ENCODE measurements around the gene DCAF8L1. TPM values are rescaled to one million over a fixed set of nuclear protein-coding genes. Genes with fewer than 3 reads are reported as not detected.

DCAF8L1 gene
- total RNA-seq, 1 experiment from 2014 or later, result not detected

GRCh38 chrX:27953171-27953570 lies 28.1 kb downstream of the DCAF8L1 start:
- no TSS peak for BruUV-seq (replicated peaks)
- DNase-seq, result no peak
- TF ChIP-seq CTCF (IDR thresholded peaks at IDR 0.05; ENCODE audit: unreplicated experiment), result no peak
- Mint-ChIP-seq H3K36me3 (ENCODE audit: insufficient read depth, unreplicated experiment) (no peaks in the 10 kb centered on the region), H3K4me1 (ENCODE audit: low read depth, unreplicated experiment) (peaks cover 9% of the 10 kb centered on the region), H3K4me3 (ENCODE audit: low read depth, unreplicated experiment) (no peak overlapping the region), H3K9me3 (ENCODE audit: low read depth, unreplicated experiment) (no peaks in the 10 kb centered on the region), H3K27me3 (ENCODE audit: unreplicated experiment) (no peaks in the 10 kb centered on the region), H3K27ac (ENCODE audit: unreplicated experiment) (no peak overlapping the region)
- intact Hi-C loops (cut with micrococcal nuclease; ENCODE audit: unreplicated experiment), result no loop called here
- CTCF ChIA-PET, result no interaction called here

DNA sequence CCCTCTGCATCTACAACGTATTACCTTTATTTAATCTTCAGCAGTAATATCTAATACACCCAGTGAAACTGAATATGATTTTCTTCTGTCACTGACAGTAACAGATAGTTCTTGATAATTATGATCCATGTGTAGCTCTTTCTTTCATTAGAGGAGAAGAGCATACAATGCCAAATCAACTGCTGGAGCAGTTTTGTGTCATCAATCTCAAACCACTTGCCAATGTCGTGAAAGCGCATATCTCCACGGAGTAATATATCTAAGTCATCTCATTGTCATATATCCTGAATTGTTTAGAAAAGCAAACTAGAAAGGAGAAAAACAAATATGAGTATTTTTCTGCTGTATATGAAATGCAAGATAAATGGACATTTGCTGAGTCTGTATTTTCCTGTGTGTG lies 47.9 kb downstream of the DCAF8L1 start:
- Mint-ChIP-seq H3K36me3 (ENCODE audit: insufficient read depth, unreplicated experiment) (no peaks in the 10 kb centered on the region), H3K9me3 (ENCODE audit: low read depth, unreplicated experiment) (no peaks in the 10 kb centered on the region), H3K27me3 (ENCODE audit: unreplicated experiment) (no peaks in the 10 kb centered on the region), H3K4me3 (ENCODE audit: low read depth, unreplicated experiment) (no peak overlapping the region), H3K4me1 (ENCODE audit: low read depth, unreplicated experiment) (no peaks in the 10 kb centered on the region), H3K27ac (ENCODE audit: unreplicated experiment) (no peak overlapping the region)
- intact Hi-C loops (cut with micrococcal nuclease; ENCODE audit: unreplicated experiment), result no loop called here
- DNase-seq, result no peak
- CTCF ChIA-PET, result no interaction called here
- no TSS peak for BruUV-seq (replicated peaks)
- no peak for TF ChIP-seq CTCF (IDR thresholded peaks at IDR 0.05; ENCODE audit: unreplicated experiment)

Other genes starting within 250 kb of the DCAF8L1 start
- not detected in 2 replicates for gene MAGEB10, start 173.5 kb downstream of the DCAF8L1 start, total RNA-seq (2022)